Measurements from ENCODE around the gene DCP1B.

- TF ChIP-seq CTCF (IDR thresholded peaks at IDR 0.05; ENCODE audit: poor library complexity) (no peak), EZH2 (IDR thresholded peaks at IDR 0.05; ENCODE audit: borderline replicate concordance) (no peak), EZH2phosphoT487 (IDR thresholded peaks at IDR 0.05; ENCODE audit: low read depth, severe bottlenecking, unreplicated experiment) (no peak)
These were observed at the start of gene DCP1B for GRCh38 chr12:2004113-2004929.

Measured in hepatocyte (in vitro differentiated cells).